Panc1 (cell line): ENCODE data around the gene OR10R2. TPM values are rescaled to one million over a fixed set of nuclear protein-coding genes. Genes with fewer than 3 reads are reported as not detected.

Experiments
- ATAC-seq: fragments of 200-7000 bp; cut with Tn5 transposase; 2 replicates; pipeline ENCODE4 v1.9.1; 2020; ENCODE audit warnings: mild to moderate bottlenecking, moderate library complexity
- BruUV-seq: library from RNA; stranded (reverse); fragments of 400-500 nt; replicated peaks from 2 replicates; lab custom pipeline; 2021; lab: Mats Ljungman, UMichigan
- CTCF ChIA-PET: fragments of 300-600 bp; sonication (Branson Sonifier 250); formaldehyde crosslinking; loops from one replicate; lab custom pipeline; 2022; ENCODE audit warnings: antibody characterized with exemption; lab: Charles Lee
- POLR2A ChIA-PET: fragments of 300-600 bp; sonication (Branson Sonifier 250); formaldehyde crosslinking; loops from one replicate; lab custom pipeline; 2022; ENCODE audit warnings: antibody characterized with exemption; lab: Charles Lee
- DNase-seq: peaks from one replicate; pipeline ENCODE4 v3.0.0-alpha.2; 2010; ENCODE audit warnings: low read depth, low spot score
- H3K27ac ChIP-seq: 2 replicates; pipeline ENCODE4 v1.5.1; 2011; ENCODE audit warnings: mild to moderate bottlenecking, low read length, inconsistent platforms
- H3K27me3 ChIP-seq: fragments of 200-500 bp; sonication (Bioruptor generic); 2 replicates; pipeline ENCODE4 v1.6.0; 2014; ENCODE audit warnings: low read length, inconsistent platforms; ENCODE audit not compliant: control insufficient read depth, insufficient read depth
- H3K36me3 ChIP-seq: fragments of 200-500 bp; sonication (Bioruptor generic); 2 replicates; pipeline ENCODE4 v1.5.1; 2014; ENCODE audit warnings: inconsistent platforms, mild to moderate bottlenecking, low read length, moderate library complexity; ENCODE audit not compliant: control insufficient read depth, insufficient read depth
- H3K4me1 ChIP-seq: 2 replicates; pipeline ENCODE4 v1.5.1; 2011; ENCODE audit warnings: inconsistent platforms, mild to moderate bottlenecking, low read length, moderate library complexity; ENCODE audit not compliant: control insufficient read depth, insufficient read depth
- H3K4me3 ChIP-seq, 2 experiments: 2 replicates each; pipeline ENCODE4 v1.5.1; 2011 to 2012; ENCODE audit warnings: low read depth in 2 of 2, low read length in 2 of 2, mild to moderate bottlenecking in 2 of 2, inconsistent platforms in 1 of 2, moderate library complexity in 1 of 2
- H3K9me3 ChIP-seq: fragments of 200-500 bp; sonication (Bioruptor generic); 2 replicates; pipeline ENCODE4 v1.5.1; 2014; ENCODE audit warnings: low read depth, mild to moderate bottlenecking, inconsistent platforms, low read length, moderate library complexity; ENCODE audit not compliant: control insufficient read depth, insufficient read depth
- CTCF ChIP-seq: fragments of 450-650 bp; IDR thresholded peaks from 2 replicates; pipeline ENCODE4 v1.5.1; 2017; ENCODE audit warnings: mild to moderate bottlenecking
- POLR2AphosphoS5 ChIP-seq: IDR thresholded peaks from 2 replicates; pipeline ENCODE4 v1.6.1; 2012; ENCODE audit warnings: mild to moderate bottlenecking, low read depth, low read length, moderate library complexity
- REST ChIP-seq, 2 experiments: IDR thresholded peaks; 2 replicates each; pipeline ENCODE4 v1.6.1; 2011 to 2012; ENCODE audit warnings: low read depth in 2 of 2, control low read depth in 1 of 2, low read length in 1 of 2, mild to moderate bottlenecking in 1 of 2, moderate library complexity in 1 of 2; ENCODE audit not compliant: insufficient read depth in 1 of 2
- SIN3A ChIP-seq: IDR thresholded peaks from 2 replicates; pipeline ENCODE4 v1.6.1; 2012; ENCODE audit warnings: low read depth, mild to moderate bottlenecking, low read length, moderate library complexity, borderline replicate concordance; ENCODE audit not compliant: insufficient read depth
- TCF7L2 ChIP-seq: IDR thresholded peaks from 2 replicates; pipeline ENCODE4 v1.6.1; 2011; ENCODE audit warnings: mild to moderate bottlenecking, low read depth, low read length, inconsistent platforms
- in situ Hi-C: cut with HindIII; loops from 2 replicates; pipeline ENCODE4 v1.10.0; 2016; ENCODE audit warnings: low sequenced_read_pairs, low pct_unique_long_range_greater_than_20kb
- intact Hi-C: fragments of 100-400 bp; cut with micrococcal nuclease; formaldehyde crosslinking; loops from one replicate; pipeline ENCODE4 v1.10.0; 2022; ENCODE audit not compliant: unreplicated experiment
- total RNA-seq: library from RNA; stranded (reverse); gene quantifications from one replicate; pipeline ENCODE4 v1.2.1, GENCODE V29; 2021; ENCODE audit not compliant: unreplicated experiment

The OR10R2 gene
- total RNA-seq, 1 experiment from 2014 or later, result not detected

- ChIA-PET CTCF (no interaction called here), POLR2A (no interaction called here)
- Histone ChIP-seq H3K4me3 (no peak within 1 kb of the TSS), H3K27me3 (no peaks in the 10 kb centered on the region), H3K36me3 (no peaks in the 10 kb centered on the region), H3K27ac (no peak within 1 kb of the TSS), H3K9me3 (peaks cover 4% of the 10 kb centered on the region; the same call in 1 of the 2 replicates), H3K4me1 (no peaks in the 10 kb centered on the region)
- no peak for DNase-seq
- in situ Hi-C loops (no loop called here), intact Hi-C loops (no loop called here)
- TF ChIP-seq SIN3A, result no peak
- no peak for TF ChIP-seq POLR2AphosphoS5
- no peak for TF ChIP-seq REST (IDR thresholded peaks at IDR 0.05; ENCODE audit: insufficient read depth in 1 of 2, low read depth in 2 of 2, low read length in 1 of 2)
- TF ChIP-seq CTCF, result no peak
- no peak for TF ChIP-seq TCF7L2
- BruUV-seq, result no TSS peak
- ATAC-seq, result no peak
These were observed 10.5 kb upstream of the OR10R2 start, which contains the start of gene OR10K1 for GRCh38 chr1:158461534-158461933. Gene OR10K1, plus strand, starts transcription at chr1:158461834. Its CDS starts 3,728 bp downstream, at chr1:158465562.

DNA sequence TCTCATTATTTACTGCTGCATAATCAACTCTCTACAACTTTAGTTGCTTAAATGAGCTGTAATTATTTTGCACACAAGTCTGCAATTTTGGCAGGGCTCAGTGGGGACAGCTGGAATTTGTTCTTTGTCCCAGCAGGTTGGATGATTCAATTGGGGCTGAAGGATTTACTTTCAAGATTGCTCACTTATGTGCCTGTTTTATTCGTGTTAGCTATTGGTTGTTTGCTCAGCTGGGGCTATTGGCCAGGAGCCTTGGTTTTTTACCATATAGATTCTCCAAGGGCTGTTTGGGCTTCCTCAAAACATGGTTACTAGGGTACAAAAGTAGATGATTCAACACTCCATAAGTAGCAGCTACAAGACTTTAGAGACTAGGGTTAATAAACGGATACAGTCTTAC, 13.4 kb downstream of the OR10R2 start:
- Histone ChIP-seq H3K27ac (no peak overlapping the region), H3K4me1 (no peaks in the 10 kb centered on the region), H3K27me3 (no peaks in the 10 kb centered on the region), H3K36me3 (no peaks in the 10 kb centered on the region), H3K4me3 (no peak overlapping the region), H3K9me3 (no peaks in the 10 kb centered on the region)
- in situ Hi-C loops (no loop called here), intact Hi-C loops (no loop called here)
- no TSS peak for BruUV-seq
- ATAC-seq (no peak), DNase-seq (no peak)
- POLR2A ChIA-PET, result no interaction called here
- TF ChIP-seq SIN3A (no peak), TCF7L2 (no peak), POLR2AphosphoS5 (no peak), CTCF (no peak), REST (IDR thresholded peaks at IDR 0.05; ENCODE audit: insufficient read depth in 1 of 2, low read depth in 2 of 2, low read length in 1 of 2) (no peak)
- CTCF ChIA-PET, result no interaction called here
